ENCODE results near the gene TCL1A. TPM values are rescaled to one million over a fixed set of nuclear protein-coding genes. Genes with fewer than 3 reads are reported as not detected.

The TCL1A gene
- total RNA-seq, 4 donors from 2014 or later: 3.7 to 19.5 TPM; not detected in 2

DNA sequence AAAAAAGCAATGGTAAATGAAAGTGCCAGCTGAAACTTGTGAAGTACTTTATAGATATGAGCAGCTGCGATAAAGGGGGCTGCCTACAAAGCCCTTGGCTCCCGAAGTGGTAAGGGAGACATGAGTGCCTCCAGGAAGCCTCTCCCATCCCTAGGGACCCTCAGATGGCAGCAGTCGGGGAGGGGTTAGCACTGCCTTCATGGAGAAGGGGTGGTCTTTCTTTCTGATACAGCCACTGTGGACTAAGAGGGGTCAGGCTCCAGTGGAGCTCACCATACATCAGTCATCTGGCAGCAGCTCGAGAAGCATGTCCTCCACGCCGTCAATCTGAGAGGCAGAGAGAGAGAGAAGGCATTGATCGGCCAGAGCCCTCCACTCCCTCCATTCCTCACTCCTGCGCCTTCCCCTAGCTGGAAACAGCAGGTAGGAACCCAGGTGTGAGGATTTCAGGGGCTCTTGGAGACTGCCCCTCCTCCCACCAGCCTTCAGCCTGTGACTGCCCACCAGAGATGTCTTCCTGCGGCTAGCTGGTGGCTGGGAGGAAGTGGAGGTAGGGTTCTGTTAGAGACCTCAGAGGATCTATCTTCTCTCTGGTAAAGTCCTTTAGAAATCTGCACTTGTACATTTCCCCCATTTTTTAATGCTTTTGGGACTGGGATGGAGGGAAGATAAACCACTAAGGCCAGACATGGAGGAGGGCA lies 2.3 kb downstream of the TCL1A start:
- Histone ChIP-seq H3K27ac (no peak overlapping the region), H3K9me3 (no peaks in the 10 kb centered on the region), H3K4me1 (no peaks in the 10 kb centered on the region), H3K27me3 (peaks cover 20% of the 10 kb centered on the region), H3K36me3 (no peaks in the 10 kb centered on the region), H3K4me3 (no peak overlapping the region)
- in situ Hi-C loops (cut with MboI; ENCODE audit: low pct_ligation_motif_present in 1 of 4, low pct_unique_long_range_greater_than_20kb in 1 of 4, low sequenced_read_pairs in 3 of 4) (no loop called here), intact Hi-C loops (cut with DNase I; ENCODE audit: low total_unique reads) (no loop called here)
- DNase-seq: no peak
- WGBS, 2 donors (ENCODE audit: low coverage in 1 of 2): 69% methylated on average over 9 of the region's 9 CpGs; no CpG with 5 or more reads in 1 of the 2 donors
- no peak for TF ChIP-seq EP300 (IDR thresholded peaks at IDR 0.05; ENCODE audit: low read depth)
- no peak for TF ChIP-seq POLR2A (IDR thresholded peaks at IDR 0.05)
- TF ChIP-seq POLR2AphosphoS5 (IDR thresholded peaks at IDR 0.05): no peak
- TF ChIP-seq CTCF (IDR thresholded peaks at IDR 0.05): no peak

- H3K4me3 ChIP-seq: no peak overlapping the region
- 63 to 79% methylated on average over 1 to 17 of the region's 17 CpGs for WGBS, 2 donors (ENCODE audit: low coverage in 1 of 2)
- H3K4me1 ChIP-seq: no peaks in the 10 kb centered on the region
- no peak for DNase-seq
- TF ChIP-seq EP300 (IDR thresholded peaks at IDR 0.05; ENCODE audit: low read depth): no peak
- no peak for TF ChIP-seq POLR2AphosphoS5 (IDR thresholded peaks at IDR 0.05)
- no peak for TF ChIP-seq CTCF (IDR thresholded peaks at IDR 0.05)
- TF ChIP-seq POLR2A (IDR thresholded peaks at IDR 0.05): no peak
- in situ Hi-C loops (cut with MboI; ENCODE audit: low pct_ligation_motif_present in 1 of 4, low pct_unique_long_range_greater_than_20kb in 1 of 4, low sequenced_read_pairs in 3 of 4): no loop called here
- intact Hi-C loops (cut with DNase I; ENCODE audit: low total_unique reads): no loop called here
- H3K27me3 ChIP-seq: peaks cover 26% of the 10 kb centered on the region
- H3K27ac ChIP-seq: no peak overlapping the region
- no peaks in the 10 kb centered on the region for H3K9me3 ChIP-seq
- no peaks in the 10 kb centered on the region for H3K36me3 ChIP-seq
Measured at GRCh38 chr14:95710106-95710505, 3.8 kb downstream of the TCL1A start.

DNA sequence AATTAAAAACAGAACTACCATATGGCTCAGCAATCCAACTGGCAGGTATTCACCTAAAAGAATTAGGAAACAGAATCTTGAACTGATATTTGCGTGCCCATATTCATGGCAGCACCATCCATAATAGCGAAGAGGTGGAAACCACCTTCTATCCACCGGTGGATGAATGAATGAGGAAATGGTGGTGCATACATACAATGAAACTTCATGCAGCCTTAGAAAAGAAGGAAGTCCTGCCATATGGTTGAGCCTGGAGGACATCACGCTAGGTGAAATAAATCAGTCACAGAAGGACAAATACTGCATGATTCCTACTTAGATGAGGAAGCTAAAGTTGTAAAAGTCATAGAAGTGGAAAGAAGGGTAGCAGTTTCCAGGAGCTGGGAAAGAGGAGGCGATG lies 6.6 kb downstream of the TCL1A start:
- in situ Hi-C loops (cut with MboI; ENCODE audit: low pct_ligation_motif_present in 1 of 4, low pct_unique_long_range_greater_than_20kb in 1 of 4, low sequenced_read_pairs in 3 of 4): no loop called here
- intact Hi-C loops (cut with DNase I; ENCODE audit: low total_unique reads): no loop called here
- WGBS, 2 donors (ENCODE audit: low coverage in 1 of 2): 66 to 70% methylated on average over 5 of the region's 5 CpGs

GRCh38 chr14:95705518-95705917 lies 8.4 kb downstream of the TCL1A start:
- Histone ChIP-seq H3K36me3 (no peaks in the 10 kb centered on the region), H3K27ac (no peak overlapping the region), H3K4me1 (no peaks in the 10 kb centered on the region), H3K4me3 (no peak overlapping the region), H3K9me3 (no peaks in the 10 kb centered on the region), H3K27me3 (peaks cover 34% of the 10 kb centered on the region)
- TF ChIP-seq POLR2A (IDR thresholded peaks at IDR 0.05): no peak
- TF ChIP-seq POLR2AphosphoS5 (IDR thresholded peaks at IDR 0.05): no peak
- no peak for TF ChIP-seq CTCF (IDR thresholded peaks at IDR 0.05)
- no peak for TF ChIP-seq EP300 (IDR thresholded peaks at IDR 0.05; ENCODE audit: low read depth)
- in situ Hi-C loops (cut with MboI; ENCODE audit: low pct_ligation_motif_present in 1 of 4, low pct_unique_long_range_greater_than_20kb in 1 of 4, low sequenced_read_pairs in 3 of 4) (no loop called here), intact Hi-C loops (cut with DNase I; ENCODE audit: low total_unique reads) (no loop called here)
- DNase-seq: no peak
- WGBS, 2 donors (ENCODE audit: low coverage in 1 of 2): 84 to 89% methylated on average over 4 of the region's 4 CpGs

More for the DNA sequence above, 6.6 kb downstream of the TCL1A start:
- no peak for TF ChIP-seq POLR2A (IDR thresholded peaks at IDR 0.05)
- TF ChIP-seq EP300 (IDR thresholded peaks at IDR 0.05; ENCODE audit: low read depth): no peak
- DNase-seq: no peak
- H3K36me3 ChIP-seq: no peaks in the 10 kb centered on the region
- H3K27ac ChIP-seq: no peak overlapping the region
- H3K9me3 ChIP-seq: no peaks in the 10 kb centered on the region
- H3K4me1 ChIP-seq: no peaks in the 10 kb centered on the region
- peaks cover 20% of the 10 kb centered on the region for H3K27me3 ChIP-seq
- no peak overlapping the region for H3K4me3 ChIP-seq

DNA sequence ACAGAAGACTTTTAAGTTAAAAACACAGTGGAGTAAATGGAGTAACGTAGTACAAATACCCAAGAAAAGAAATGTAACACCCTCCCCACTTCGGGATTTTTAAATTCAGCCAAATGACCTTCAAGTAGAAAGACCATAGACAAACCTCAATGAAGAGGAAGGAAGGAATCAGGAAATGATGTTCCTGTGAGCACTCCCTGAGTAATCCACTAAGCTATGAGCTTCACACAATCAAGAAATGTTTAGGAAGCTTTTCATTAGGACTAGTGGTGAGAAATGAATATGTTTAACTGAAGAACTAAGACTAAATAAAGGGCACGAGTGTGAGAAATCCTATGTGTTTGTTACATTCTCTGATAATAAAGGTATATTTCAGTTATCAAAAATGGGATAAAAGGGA lies 10.1 kb downstream of the TCL1A start:
- TF ChIP-seq POLR2A (IDR thresholded peaks at IDR 0.05): no peak
- no peak for TF ChIP-seq EP300 (IDR thresholded peaks at IDR 0.05; ENCODE audit: low read depth)
- TF ChIP-seq POLR2AphosphoS5 (IDR thresholded peaks at IDR 0.05): no peak
- TF ChIP-seq CTCF (IDR thresholded peaks at IDR 0.05): no peak
- intact Hi-C loops (cut with DNase I; ENCODE audit: low total_unique reads): no loop called here
- Histone ChIP-seq H3K9me3 (no peaks in the 10 kb centered on the region), H3K36me3 (no peaks in the 10 kb centered on the region), H3K4me3 (no peak overlapping the region), H3K27ac (no peak overlapping the region), H3K4me1 (no peaks in the 10 kb centered on the region), H3K27me3 (peaks cover 34% of the 10 kb centered on the region)
- 37 to 76% methylated on average over 3 of the region's 3 CpGs for WGBS, 2 donors (ENCODE audit: low coverage in 1 of 2)
- in situ Hi-C loops (cut with MboI; ENCODE audit: low pct_ligation_motif_present in 1 of 4, low pct_unique_long_range_greater_than_20kb in 1 of 4, low sequenced_read_pairs in 3 of 4): no loop called here
- no peak for DNase-seq

All from transverse colon (tissue), 4 donors.